ENCODE measurements around the gene SKAP1.

DNA sequence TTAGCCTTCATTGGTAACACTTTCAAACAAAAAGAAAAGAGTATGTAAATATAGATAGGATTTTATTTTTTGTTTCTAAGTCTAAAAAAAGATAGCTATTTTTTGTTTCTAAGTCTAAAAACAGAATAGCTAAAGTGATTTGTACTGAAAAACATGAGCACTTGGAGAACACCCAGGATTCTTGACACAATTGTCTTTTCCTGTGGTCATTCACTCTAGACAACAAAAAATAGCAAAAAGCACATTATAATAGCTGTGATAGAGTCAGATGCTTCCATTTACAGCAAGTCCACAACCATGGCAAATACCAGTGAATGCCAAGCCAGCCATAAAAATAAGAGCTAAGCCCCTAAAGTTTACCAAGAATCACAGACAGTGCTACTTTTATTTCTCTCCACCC, 36.7 kb downstream of the SKAP1 start:
- no peak for TF ChIP-seq CTCF (IDR thresholded peaks at IDR 0.05)
- no peak for TF ChIP-seq POLR2A (IDR thresholded peaks at IDR 0.05)
